ENCODE measurements around the gene C5orf52.
"Not testable (repeated sequence)": the region's sequence is repeated elsewhere in the genome, so short reads cannot be mapped to it uniquely, and the experiment has no call there.

C5orf52 gene

GRCh38 chr5:157670662-157671591, at the start of gene C5orf52:
C5orf52 (plus strand) TSS chr5:157671533; CDS start chr5:157671615, 82 bp downstream.
- no peak for DNase-seq (ENCODE audit: low read depth in 2 of 3, low spot score in 2 of 3)

GRCh38 chr5:157624144-157624543, 47.2 kb upstream of the C5orf52 start:
- DNase-seq (ENCODE audit: low read depth in 2 of 3, low spot score in 2 of 3): no peak

- DNase-seq (ENCODE audit: low read depth in 2 of 3, low spot score in 2 of 3): no peak
These were observed 44.5 kb upstream of the C5orf52 start for GRCh38 chr5:157626831-157627230.

- no peak for DNase-seq (ENCODE audit: low read depth in 2 of 3, low spot score in 2 of 3)
These were observed 41.0 kb upstream of the C5orf52 start for GRCh38 chr5:157630341-157630740.

GRCh38 chr5:157640406-157641066, 30.8 kb upstream of the C5orf52 start:
- DNase-seq (ENCODE audit: low read depth in 2 of 3, low spot score in 2 of 3): no peak

GRCh38 chr5:157648275-157648990, 22.9 kb upstream of the C5orf52 start:
- DNase-seq (ENCODE audit: low read depth in 2 of 3, low spot score in 2 of 3): no peak

GRCh38 chr5:157649101-157649500, 22.2 kb upstream of the C5orf52 start:
- DNase-seq (ENCODE audit: low read depth in 2 of 3, low spot score in 2 of 3): no peak

- DNase-seq (ENCODE audit: low read depth in 2 of 3, low spot score in 2 of 3): no peak
These were observed 20.2 kb upstream of the C5orf52 start for GRCh38 chr5:157650991-157651611.

- peak; percentile 33 to 59 (median 40) for DNase-seq (ENCODE audit: low read depth in 2 of 3, low spot score in 2 of 3)
These were observed 19.5 kb upstream of the C5orf52 start for GRCh38 chr5:157651623-157652376.

- no peak for DNase-seq (ENCODE audit: low read depth in 2 of 3, low spot score in 2 of 3)
These were observed 19.0 kb upstream of the C5orf52 start, which contains the start of gene SOX30 for GRCh38 chr5:157652377-157652692. SOX30 (minus strand) TSS chr5:157652438; CDS start chr5:157652078, 360 bp downstream.

- DNase-seq (ENCODE audit: low read depth in 2 of 3, low spot score in 2 of 3): no peak
These were observed 13.8 kb upstream of the C5orf52 start for GRCh38 chr5:157657516-157657915.

- DNase-seq (ENCODE audit: low read depth in 2 of 3, low spot score in 2 of 3): no peak
These were observed 12.4 kb upstream of the C5orf52 start for GRCh38 chr5:157658893-157659292.

GRCh38 chr5:157659868-157660660, 11.3 kb upstream of the C5orf52 start:
- DNase-seq (ENCODE audit: low read depth in 2 of 3, low spot score in 2 of 3): no peak

- no peak for DNase-seq (ENCODE audit: low read depth in 2 of 3, low spot score in 2 of 3)
These were observed 5.8 kb upstream of the C5orf52 start for GRCh38 chr5:157665467-157666070.

GRCh38 chr5:157668356-157668755, 3.0 kb upstream of the C5orf52 start:
- DNase-seq (ENCODE audit: low read depth in 2 of 3, low spot score in 2 of 3): no peak

- DNase-seq (ENCODE audit: low read depth in 2 of 3, low spot score in 2 of 3): no peak
These were observed 1.6 kb upstream of the C5orf52 start for GRCh38 chr5:157669701-157670097.

- no peak for DNase-seq (ENCODE audit: low read depth in 2 of 3, low spot score in 2 of 3)
These were observed 428 bp downstream of the C5orf52 start for GRCh38 chr5:157671592-157672330.

- no peak for DNase-seq (ENCODE audit: low read depth in 2 of 3, low spot score in 2 of 3)
These were observed 1.6 kb downstream of the C5orf52 start for GRCh38 chr5:157672976-157673375.

GRCh38 chr5:157674351-157674750, 3.0 kb downstream of the C5orf52 start:
- DNase-seq (ENCODE audit: low read depth in 2 of 3, low spot score in 2 of 3): not testable (repeated sequence)

Data from activated CD8-positive, alpha-beta memory T cell treated with anti-CD3 and anti-CD28 coated beads for 48 hours (primary cell).